Breast epithelium (tissue), 3 donors: ENCODE measurements around the gene ROCK1.

ENCODE experiments used
- POLR2A ChIP-seq: fragments of 450-650 bp; IDR thresholded peaks from one replicate; pipeline ENCODE4 v1.6.1; 2016; ENCODE audit warnings: antibody characterized with exemption, mild to moderate bottlenecking, moderate library complexity
- POLR2AphosphoS5 ChIP-seq, 3 donors: sonication (generic); formaldehyde crosslinking; IDR thresholded peaks; one replicate each; pipeline ENCODE4 v1.6.1; 2017; ENCODE audit warnings: antibody characterized with exemption in 3 of 3
- TF ChIP-seq, protein P1 (sequence below), 3 donors: fragments of 450-650 bp; IDR thresholded peaks; one replicate each; pipeline ENCODE4 v1.5.1; 2016 to 2017; ENCODE audit warnings: antibody characterized with exemption in 3 of 3, mild to moderate bottlenecking in 3 of 3, moderate library complexity in 3 of 3

DNA sequence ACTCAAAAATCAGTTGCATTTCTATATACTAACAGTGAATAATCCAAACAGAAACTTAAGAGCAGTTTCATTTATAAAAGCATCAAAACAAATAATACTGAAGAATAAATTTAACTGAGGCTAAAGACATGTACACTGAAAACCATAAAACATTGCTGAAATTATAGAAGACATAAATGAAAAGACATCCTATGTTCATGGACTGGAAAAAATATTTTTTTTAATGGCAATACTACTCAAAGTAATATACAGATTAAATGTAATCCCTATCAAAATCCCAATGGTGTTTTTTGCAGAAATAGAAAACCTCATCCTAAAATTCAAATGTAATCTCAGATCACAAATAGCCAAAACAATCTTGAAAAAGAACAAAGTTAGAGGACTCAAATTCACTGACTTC, 28.6 kb downstream of the ROCK1 start:
- TF ChIP-seq, protein P1, sequence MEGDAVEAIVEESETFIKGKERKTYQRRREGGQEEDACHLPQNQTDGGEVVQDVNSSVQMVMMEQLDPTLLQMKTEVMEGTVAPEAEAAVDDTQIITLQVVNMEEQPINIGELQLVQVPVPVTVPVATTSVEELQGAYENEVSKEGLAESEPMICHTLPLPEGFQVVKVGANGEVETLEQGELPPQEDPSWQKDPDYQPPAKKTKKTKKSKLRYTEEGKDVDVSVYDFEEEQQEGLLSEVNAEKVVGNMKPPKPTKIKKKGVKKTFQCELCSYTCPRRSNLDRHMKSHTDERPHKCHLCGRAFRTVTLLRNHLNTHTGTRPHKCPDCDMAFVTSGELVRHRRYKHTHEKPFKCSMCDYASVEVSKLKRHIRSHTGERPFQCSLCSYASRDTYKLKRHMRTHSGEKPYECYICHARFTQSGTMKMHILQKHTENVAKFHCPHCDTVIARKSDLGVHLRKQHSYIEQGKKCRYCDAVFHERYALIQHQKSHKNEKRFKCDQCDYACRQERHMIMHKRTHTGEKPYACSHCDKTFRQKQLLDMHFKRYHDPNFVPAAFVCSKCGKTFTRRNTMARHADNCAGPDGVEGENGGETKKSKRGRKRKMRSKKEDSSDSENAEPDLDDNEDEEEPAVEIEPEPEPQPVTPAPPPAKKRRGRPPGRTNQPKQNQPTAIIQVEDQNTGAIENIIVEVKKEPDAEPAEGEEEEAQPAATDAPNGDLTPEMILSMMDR (IDR thresholded peaks at IDR 0.05): no peak
- TF ChIP-seq POLR2AphosphoS5 (IDR thresholded peaks at IDR 0.05) (no peak), POLR2A (no peak)
